Keratinocyte (primary cell): ENCODE results near the gene RBBP6.

Experiments used
- EZH2 ChIP-seq: IDR thresholded peaks from one replicate; pipeline ENCODE4 v1.6.1; 2012; ENCODE audit warnings: inconsistent platforms, mild to moderate bottlenecking, low read length, moderate library complexity
- TF ChIP-seq, protein P1 (sequence below), 3 experiments: IDR thresholded peaks in 1 of 3; conservative IDR thresholded peaks in 1 of 3; optimal IDR thresholded peaks in 1 of 3; 2 replicates in 2 of 3; 3 replicates in 1 of 3; pipeline versions ENCODE3 to v1.5.1; 2011; ENCODE audit warnings: low read length in 3 of 3, mild to moderate bottlenecking in 3 of 3, moderate library complexity in 2 of 3, control low read depth in 1 of 3, inconsistent platforms in 1 of 3; ENCODE audit not compliant: insufficient read depth in 2 of 3; ENCODE audit errors: extremely low read depth in 1 of 3

DNA sequence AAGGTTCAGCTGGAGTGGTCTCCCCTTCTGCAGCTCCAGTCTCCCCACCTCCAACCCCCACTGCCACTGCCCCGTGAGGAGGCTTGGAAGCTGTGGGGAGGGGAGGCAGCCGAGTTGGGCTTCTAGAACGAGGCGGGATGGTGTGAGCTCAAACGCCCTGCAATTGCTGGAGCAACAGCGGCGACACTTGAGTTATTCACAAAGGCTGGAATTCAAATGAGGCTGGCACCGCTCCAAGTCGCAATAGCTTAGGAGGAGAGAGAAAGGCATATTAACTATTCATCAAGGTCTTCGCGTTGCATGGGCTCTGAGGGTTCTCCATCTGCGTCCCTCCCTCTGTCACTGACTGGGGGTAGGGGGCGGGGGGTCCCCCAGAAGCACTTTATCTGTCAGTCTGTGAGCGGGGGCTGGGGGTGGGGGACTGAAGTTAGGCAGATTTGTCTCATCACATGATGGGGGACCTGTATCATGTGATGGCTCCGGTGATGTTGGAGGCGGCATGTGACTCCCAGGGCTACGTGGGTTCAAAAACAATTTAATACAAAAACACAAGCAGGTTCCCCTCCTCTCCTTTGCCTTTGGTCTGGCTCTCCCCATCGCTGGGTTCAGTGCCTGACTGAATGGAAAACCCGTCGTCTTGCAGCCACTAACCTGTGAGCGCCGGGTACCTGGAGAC is 70.5 kb downstream of the RBBP6 start:
- TF ChIP-seq, protein P1, sequence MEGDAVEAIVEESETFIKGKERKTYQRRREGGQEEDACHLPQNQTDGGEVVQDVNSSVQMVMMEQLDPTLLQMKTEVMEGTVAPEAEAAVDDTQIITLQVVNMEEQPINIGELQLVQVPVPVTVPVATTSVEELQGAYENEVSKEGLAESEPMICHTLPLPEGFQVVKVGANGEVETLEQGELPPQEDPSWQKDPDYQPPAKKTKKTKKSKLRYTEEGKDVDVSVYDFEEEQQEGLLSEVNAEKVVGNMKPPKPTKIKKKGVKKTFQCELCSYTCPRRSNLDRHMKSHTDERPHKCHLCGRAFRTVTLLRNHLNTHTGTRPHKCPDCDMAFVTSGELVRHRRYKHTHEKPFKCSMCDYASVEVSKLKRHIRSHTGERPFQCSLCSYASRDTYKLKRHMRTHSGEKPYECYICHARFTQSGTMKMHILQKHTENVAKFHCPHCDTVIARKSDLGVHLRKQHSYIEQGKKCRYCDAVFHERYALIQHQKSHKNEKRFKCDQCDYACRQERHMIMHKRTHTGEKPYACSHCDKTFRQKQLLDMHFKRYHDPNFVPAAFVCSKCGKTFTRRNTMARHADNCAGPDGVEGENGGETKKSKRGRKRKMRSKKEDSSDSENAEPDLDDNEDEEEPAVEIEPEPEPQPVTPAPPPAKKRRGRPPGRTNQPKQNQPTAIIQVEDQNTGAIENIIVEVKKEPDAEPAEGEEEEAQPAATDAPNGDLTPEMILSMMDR (optimal IDR thresholded peaks at IDR 0.05 in 1 of 3, IDR thresholded peaks at IDR 0.05 in 1 of 3, conservative IDR thresholded peaks at IDR 0.05 in 1 of 3; ENCODE audit: extremely low read depth in 1 of 3, insufficient read depth in 2 of 3, low read length in 3 of 3) = no peak
- peak; percentile 20 for TF ChIP-seq EZH2
